Measurements from ENCODE around the gene CRPPA. TPM values are rescaled to one million over a fixed set of nuclear protein-coding genes. Genes with fewer than 3 reads are reported as not detected.

Gene CRPPA
- total RNA-seq, 1 donor from 2014 or later: 2.6 TPM

GRCh38 chr7:16455591-16455990, 34.3 kb upstream of the CRPPA start:
- no peaks in the 10 kb centered on the region for H3K27me3 Mint-ChIP-seq (ENCODE audit: insufficient read depth, low read depth)
- Histone ChIP-seq H3K4me1 (no peaks in the 10 kb centered on the region), H4K20me1 (ENCODE audit: low read depth) (no peaks in the 10 kb centered on the region), H3K79me2 (ENCODE audit: low read depth) (no peaks in the 10 kb centered on the region), H2AFZ (replicated peaks) (no peak overlapping the region), H3K27ac (no peak overlapping the region), H3K27me3 (no peaks in the 10 kb centered on the region), H3K4me2 (no peak overlapping the region), H3K36me3 (no peaks in the 10 kb centered on the region), H3K9me3 (ENCODE audit: low read depth) (no peaks in the 10 kb centered on the region), H3K4me3 (no peak overlapping the region), H3K9ac (no peak overlapping the region), H3F3A (ENCODE audit: low read depth) (no peaks in the 10 kb centered on the region)
- peaks cover 5% of the 10 kb centered on the region for H3K9me3 Mint-ChIP-seq
- TF ChIP-seq CTCF (IDR thresholded peaks at IDR 0.05) (no peak), EZH2phosphoT487 (IDR thresholded peaks at IDR 0.05) (no peak), EZH2 (IDR thresholded peaks at IDR 0.05) (no peak)
- no peak for DNase-seq (ENCODE audit: low spot score)
- no peaks in the 10 kb centered on the region for H3K36me3 Mint-ChIP-seq
- H3K27ac Mint-ChIP-seq: no peak overlapping the region
- no peaks in the 10 kb centered on the region for H3K4me1 Mint-ChIP-seq
- no peak overlapping the region for H3K4me3 Mint-ChIP-seq

GRCh38 chr7:16450366-16450765, 29.0 kb upstream of the CRPPA start:
- no peak overlapping the region for H3K4me2 ChIP-seq
- H3K4me3 ChIP-seq: no peak overlapping the region
- no peaks in the 10 kb centered on the region for H3K9me3 ChIP-seq (ENCODE audit: low read depth)
- no peak overlapping the region for H3K27ac ChIP-seq
- H3K27ac Mint-ChIP-seq: no peak overlapping the region
- H3K9ac ChIP-seq: no peak overlapping the region
- H3K79me2 ChIP-seq (ENCODE audit: low read depth): no peaks in the 10 kb centered on the region
- H4K20me1 ChIP-seq (ENCODE audit: low read depth): no peaks in the 10 kb centered on the region
- H3K36me3 Mint-ChIP-seq: no peaks in the 10 kb centered on the region
- H3K27me3 Mint-ChIP-seq (ENCODE audit: insufficient read depth, low read depth): no peaks in the 10 kb centered on the region
- H3K27me3 ChIP-seq: no peaks in the 10 kb centered on the region
- no peaks in the 10 kb centered on the region for H3K4me1 ChIP-seq
- H3K4me3 Mint-ChIP-seq: no peak overlapping the region
- H3K4me1 Mint-ChIP-seq: no peaks in the 10 kb centered on the region
- H3K9me3 Mint-ChIP-seq: no peaks in the 10 kb centered on the region
- DNase-seq (ENCODE audit: low spot score): no peak
- H3F3A ChIP-seq (ENCODE audit: low read depth): no peaks in the 10 kb centered on the region
- no peak for TF ChIP-seq CTCF (IDR thresholded peaks at IDR 0.05)
- TF ChIP-seq EZH2 (IDR thresholded peaks at IDR 0.05): no peak
- no peak for TF ChIP-seq EZH2phosphoT487 (IDR thresholded peaks at IDR 0.05)
- no peaks in the 10 kb centered on the region for H3K36me3 ChIP-seq
- no peak overlapping the region for H2AFZ ChIP-seq (replicated peaks)

DNA sequence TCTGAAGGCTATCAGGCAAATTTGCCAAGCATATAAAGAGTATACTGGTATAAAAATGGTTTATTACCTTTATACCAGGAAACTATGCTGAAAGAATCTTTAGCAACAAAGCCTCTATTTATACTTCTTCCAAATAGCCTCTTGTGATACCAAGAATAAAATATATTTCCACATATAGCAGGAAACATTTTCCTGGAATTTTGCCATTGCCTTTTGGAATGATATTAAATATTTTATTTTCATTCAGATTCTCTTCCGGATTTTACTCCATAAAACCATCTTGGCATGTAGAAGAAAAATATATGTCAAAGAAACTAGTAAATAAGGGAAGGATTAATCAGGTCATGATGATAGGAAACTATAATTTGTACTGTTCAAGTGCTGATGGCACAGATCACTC, 26.5 kb upstream of the CRPPA start:
- Histone ChIP-seq H4K20me1 (ENCODE audit: low read depth) (no peaks in the 10 kb centered on the region), H2AFZ (replicated peaks) (no peak overlapping the region), H3K27ac (no peak overlapping the region), H3K4me1 (no peaks in the 10 kb centered on the region), H3K9me3 (ENCODE audit: low read depth) (no peaks in the 10 kb centered on the region), H3K4me2 (no peak overlapping the region), H3K36me3 (no peaks in the 10 kb centered on the region), H3F3A (ENCODE audit: low read depth) (no peaks in the 10 kb centered on the region), H3K4me3 (no peak overlapping the region), H3K79me2 (ENCODE audit: low read depth) (no peaks in the 10 kb centered on the region), H3K27me3 (no peaks in the 10 kb centered on the region), H3K9ac (no peak overlapping the region)
- DNase-seq (ENCODE audit: low spot score): no peak
- Mint-ChIP-seq H3K4me3 (no peak overlapping the region), H3K9me3 (no peaks in the 10 kb centered on the region), H3K4me1 (no peaks in the 10 kb centered on the region), H3K27me3 (ENCODE audit: insufficient read depth, low read depth) (no peaks in the 10 kb centered on the region), H3K27ac (no peak overlapping the region), H3K36me3 (no peaks in the 10 kb centered on the region)
- TF ChIP-seq CTCF (IDR thresholded peaks at IDR 0.05) (no peak), EZH2 (IDR thresholded peaks at IDR 0.05) (no peak), EZH2phosphoT487 (IDR thresholded peaks at IDR 0.05) (no peak)
